Type B pancreatic cell (in vitro differentiated cells): Measurements from ENCODE around the gene FAM3C. TPM values are rescaled to one million over a fixed set of nuclear protein-coding genes. Genes with fewer than 3 reads are reported as not detected.

Experiments used
- DNase-seq: peaks from one replicate; pipeline ENCODE4 v3.0.0; 2021; ENCODE audit warnings: mixed read lengths; ENCODE audit not compliant: unreplicated experiment; ENCODE audit errors: extremely low spot score
- H3K27ac Mint-ChIP-seq: 2 replicates; pipeline ENCODE4 v1.8.0; 2021; ENCODE audit warnings: mild to moderate bottlenecking, mixed read lengths
- H3K27me3 Mint-ChIP-seq: 2 replicates; pipeline ENCODE4 v1.8.0; 2021; ENCODE audit warnings: mixed read lengths
- H3K36me3 Mint-ChIP-seq: 2 replicates; pipeline ENCODE4 v1.8.0; 2021; ENCODE audit warnings: mixed read lengths
- H3K4me1 Mint-ChIP-seq: one replicate; pipeline ENCODE4 v1.8.0; 2021; ENCODE audit warnings: mixed read lengths; ENCODE audit not compliant: unreplicated experiment
- H3K4me3 Mint-ChIP-seq: 2 replicates; pipeline ENCODE4 v1.8.0; 2021; ENCODE audit warnings: mild to moderate bottlenecking, mixed read lengths
- H3K9me3 Mint-ChIP-seq: 2 replicates; pipeline ENCODE4 v1.8.0; 2021; ENCODE audit warnings: mixed read lengths
- CTCF ChIP-seq: fragments of 200-600 bp; sonication (generic); conservative IDR thresholded peaks from 2 replicates; pipeline ENCODE4 v1.5.0; 2021; ENCODE audit warnings: antibody characterized with exemption, mild to moderate bottlenecking
- total RNA-seq: library from RNA; stranded (reverse); gene quantifications from 2 replicates; pipeline ENCODE4 v1.2.1, GENCODE V29; 2021; ENCODE audit warnings: low replicate concordance

Gene FAM3C
- total RNA-seq, 1 donor from 2014 or later, result 73.9 TPM

- TF ChIP-seq CTCF, result no peak
- peak overlapping the region; percentile 10 for H3K27ac Mint-ChIP-seq
- DNase-seq, result no peak
Observed at GRCh38 chr7:121369462-121369861, 26.6 kb downstream of the FAM3C start.

GRCh38 chr7:121366852-121367431, 29.2 kb downstream of the FAM3C start:
- Mint-ChIP-seq H3K27me3 (no peaks in the 10 kb centered on the region), H3K36me3 (peaks cover 46% of the 10 kb centered on the region), H3K4me3 (no peak overlapping the region), H3K9me3 (no peaks in the 10 kb centered on the region), H3K27ac (peak overlapping the region; percentile 14), H3K4me1 (peaks cover 17% of the 10 kb centered on the region)
- peak; percentile 90 for TF ChIP-seq CTCF
- DNase-seq, result no peak

More at GRCh38 chr7:121369462-121369861, 26.6 kb downstream of the FAM3C start:
- Mint-ChIP-seq H3K9me3 (no peaks in the 10 kb centered on the region), H3K27me3 (no peaks in the 10 kb centered on the region), H3K36me3 (peaks cover 42% of the 10 kb centered on the region), H3K4me3 (peak overlapping the region; percentile 39), H3K4me1 (peaks cover 23% of the 10 kb centered on the region)

GRCh38 chr7:121360564-121360963, 35.5 kb downstream of the FAM3C start:
- peaks cover 35% of the 10 kb centered on the region for H3K36me3 Mint-ChIP-seq
- TF ChIP-seq CTCF, result no peak
- H3K27ac Mint-ChIP-seq, result no peak overlapping the region
- H3K4me3 Mint-ChIP-seq, result no peak overlapping the region
- DNase-seq, result no peak
- H3K9me3 Mint-ChIP-seq, result no peaks in the 10 kb centered on the region
- no peaks in the 10 kb centered on the region for H3K27me3 Mint-ChIP-seq
- no peaks in the 10 kb centered on the region for H3K4me1 Mint-ChIP-seq

GRCh38 chr7:121355574-121355973, 40.5 kb downstream of the FAM3C start:
- Mint-ChIP-seq H3K9me3 (no peaks in the 10 kb centered on the region), H3K36me3 (peaks cover 36% of the 10 kb centered on the region), H3K27ac (no peak overlapping the region), H3K4me1 (no peaks in the 10 kb centered on the region), H3K4me3 (no peak overlapping the region), H3K27me3 (no peaks in the 10 kb centered on the region)
- no peak for TF ChIP-seq CTCF
- no peak for DNase-seq

- Mint-ChIP-seq H3K4me3 (no peak overlapping the region), H3K27ac (no peak overlapping the region), H3K9me3 (no peaks in the 10 kb centered on the region), H3K4me1 (no peaks in the 10 kb centered on the region), H3K36me3 (peaks cover 27% of the 10 kb centered on the region), H3K27me3 (no peaks in the 10 kb centered on the region)
- TF ChIP-seq CTCF, result no peak
- no peak for DNase-seq
Observed at GRCh38 chr7:121352323-121352722, 43.8 kb downstream of the FAM3C start.

- peaks cover 25% of the 10 kb centered on the region for H3K36me3 Mint-ChIP-seq
- no peak overlapping the region for H3K4me3 Mint-ChIP-seq
- H3K27ac Mint-ChIP-seq, result no peak overlapping the region
- no peak for DNase-seq
- no peaks in the 10 kb centered on the region for H3K9me3 Mint-ChIP-seq
- H3K4me1 Mint-ChIP-seq, result no peaks in the 10 kb centered on the region
- peak; percentile 65 for TF ChIP-seq CTCF
- no peaks in the 10 kb centered on the region for H3K27me3 Mint-ChIP-seq
Observed at GRCh38 chr7:121351682-121352081, 44.4 kb downstream of the FAM3C start.
